HG03571 (cell line): Measurements from ENCODE around the gene HSD17B12.
A peak's percentile ranks its signal among the peaks of the same experiment; 100 is the strongest.

Experiments used
- ATAC-seq: cut with Tn5 transposase; IDR thresholded peaks from one replicate; pipeline ENCODE4 v1.9.1; 2021; ENCODE audit not compliant: unreplicated experiment

Gene HSD17B12

DNA sequence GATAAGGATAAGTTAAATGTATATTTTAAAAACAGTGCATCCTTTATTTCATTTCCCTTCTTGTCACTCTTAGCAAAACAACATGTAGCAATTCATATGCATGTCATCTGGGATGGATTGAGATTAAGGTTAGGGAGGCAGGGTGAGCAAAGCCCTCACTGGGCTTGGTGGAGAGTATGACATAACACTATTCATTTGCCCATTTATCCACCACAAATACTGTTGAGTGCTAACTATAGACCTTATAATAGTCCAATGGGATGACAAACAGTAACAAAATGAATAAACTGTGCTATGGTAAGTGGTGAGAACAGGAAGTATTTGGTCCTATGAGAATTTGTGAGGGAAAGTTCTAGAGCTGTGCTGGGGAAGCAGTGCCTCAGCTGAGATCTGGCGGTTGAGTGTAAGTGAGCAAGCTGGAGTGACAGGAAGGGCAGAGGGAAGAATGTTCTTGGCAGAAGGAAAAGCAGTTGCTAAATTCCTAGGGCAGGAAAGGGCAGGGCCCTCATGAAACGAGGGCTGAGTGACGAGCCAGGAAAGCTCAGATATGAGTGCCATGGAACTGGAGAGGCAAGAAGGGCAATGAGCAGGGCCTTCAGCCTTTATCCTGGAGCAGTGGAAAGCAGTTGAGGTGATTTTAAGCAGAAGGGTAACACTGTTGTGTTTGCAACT is 6.7 kb downstream of the HSD17B12 start:
- ATAC-seq = no peak

DNA sequence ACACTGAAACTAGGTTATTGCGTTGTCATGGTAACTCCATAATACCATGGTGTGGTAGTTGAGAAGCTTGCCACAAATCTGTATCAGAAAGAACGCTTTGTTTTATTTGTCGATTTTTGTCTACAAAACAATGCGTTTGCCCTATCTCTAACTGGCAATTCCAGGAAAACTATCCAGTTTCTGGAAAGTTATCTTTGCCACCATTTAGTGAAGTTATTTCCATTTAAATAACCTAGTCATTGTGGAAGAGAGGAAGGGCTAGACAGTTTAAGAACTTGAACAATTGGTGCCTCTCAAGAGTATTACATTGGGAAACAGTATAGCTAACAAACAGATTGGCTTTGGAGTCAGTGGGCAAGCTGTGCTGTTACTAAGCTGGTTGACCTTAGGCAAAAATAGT is 7.9 kb downstream of the HSD17B12 start:
- ATAC-seq = no peak

DNA sequence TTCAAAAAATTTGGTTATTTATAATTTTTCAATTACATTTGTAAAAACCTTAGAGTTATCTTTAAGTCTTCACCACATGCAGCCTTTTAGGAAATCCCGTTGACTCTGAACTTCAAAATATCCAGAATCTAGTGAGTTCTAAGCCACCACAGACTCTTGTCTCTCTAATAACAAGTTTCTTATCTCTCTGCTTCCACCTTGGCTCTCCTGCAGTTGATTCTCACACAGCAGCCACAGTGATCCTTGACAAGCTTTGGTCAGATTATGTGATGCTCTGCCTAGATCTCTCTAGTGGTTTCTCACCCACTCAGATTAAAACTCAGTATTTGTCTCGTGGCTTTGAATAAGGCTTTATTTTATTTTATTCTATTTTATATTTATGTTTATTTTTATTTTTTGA is 8.6 kb downstream of the HSD17B12 start:
- no peak for ATAC-seq

DNA sequence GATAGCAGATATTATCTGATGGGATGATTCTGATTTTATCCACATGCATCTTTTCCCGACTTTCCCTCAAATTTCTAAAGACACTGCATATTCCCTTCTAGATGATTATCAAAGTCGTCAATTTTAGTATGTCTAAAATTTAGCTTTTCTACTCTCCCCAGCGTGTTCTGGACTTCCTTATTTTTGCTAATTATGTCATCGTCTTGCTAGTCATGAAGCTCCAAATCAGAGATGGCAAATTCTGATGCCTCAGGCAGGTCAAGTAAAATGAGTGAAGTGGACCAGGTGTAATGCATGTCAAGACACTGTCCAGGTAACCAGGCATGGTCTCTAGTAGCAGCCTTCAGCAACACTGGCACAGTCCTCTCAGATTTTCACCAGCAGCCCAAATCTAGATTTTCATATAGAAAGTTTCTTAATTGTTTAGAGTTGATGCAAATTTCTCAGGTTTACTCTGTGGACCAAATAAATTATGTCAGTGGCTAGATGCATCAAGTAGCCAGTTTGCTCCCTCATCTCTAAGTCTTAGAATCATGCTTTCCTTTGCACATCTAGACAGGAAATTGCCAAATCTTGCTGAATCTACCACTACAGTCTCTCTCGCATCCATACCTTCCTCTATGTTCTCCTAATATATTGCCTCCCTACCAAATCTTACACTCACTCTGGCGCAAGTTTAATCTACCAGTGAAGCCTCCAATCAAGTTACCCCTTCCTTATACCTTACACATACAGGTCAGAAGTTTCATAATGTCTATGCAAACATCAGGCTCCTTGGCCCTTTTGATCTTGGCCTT is 10.6 kb downstream of the HSD17B12 start:
- ATAC-seq = no peak

DNA sequence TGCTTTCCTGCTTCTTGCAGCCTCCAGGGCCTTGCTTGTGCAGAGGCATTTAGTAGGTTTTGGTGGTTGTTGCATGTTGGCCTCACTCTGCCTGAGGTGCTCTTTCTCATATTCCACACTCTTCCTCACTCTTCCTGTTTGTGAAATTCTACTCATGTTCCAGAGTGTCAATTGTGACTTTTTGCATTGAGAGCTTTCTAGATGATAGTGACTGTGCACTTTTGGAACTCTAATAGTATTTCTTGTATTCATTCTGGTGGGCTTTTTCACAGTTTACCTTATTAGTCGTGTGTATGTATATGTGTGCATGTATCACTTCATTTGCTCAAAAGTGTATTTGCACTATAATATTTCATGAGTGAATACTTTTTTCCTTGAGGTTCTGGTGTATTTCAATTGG is 11.3 kb downstream of the HSD17B12 start:
- no peak for ATAC-seq

DNA sequence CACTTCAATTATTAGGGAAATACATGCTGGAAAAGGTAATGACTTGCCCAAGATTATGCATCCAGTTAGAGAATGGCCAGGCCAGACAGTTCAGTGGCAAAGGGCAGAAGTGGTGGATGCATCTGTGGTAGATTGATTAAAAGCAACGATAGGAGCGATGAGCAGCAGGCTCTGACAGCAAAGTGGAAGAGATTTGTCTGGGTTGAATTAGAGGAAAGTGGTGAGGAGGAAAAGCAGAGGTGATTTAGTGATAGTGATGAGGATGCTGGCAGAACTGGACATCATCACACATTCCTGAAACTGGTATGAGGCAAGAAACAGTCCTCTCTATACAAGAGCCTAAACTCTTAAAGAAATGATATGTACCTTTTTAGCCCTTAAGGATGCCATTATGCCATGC is 12.5 kb downstream of the HSD17B12 start:
- no peak for ATAC-seq

DNA sequence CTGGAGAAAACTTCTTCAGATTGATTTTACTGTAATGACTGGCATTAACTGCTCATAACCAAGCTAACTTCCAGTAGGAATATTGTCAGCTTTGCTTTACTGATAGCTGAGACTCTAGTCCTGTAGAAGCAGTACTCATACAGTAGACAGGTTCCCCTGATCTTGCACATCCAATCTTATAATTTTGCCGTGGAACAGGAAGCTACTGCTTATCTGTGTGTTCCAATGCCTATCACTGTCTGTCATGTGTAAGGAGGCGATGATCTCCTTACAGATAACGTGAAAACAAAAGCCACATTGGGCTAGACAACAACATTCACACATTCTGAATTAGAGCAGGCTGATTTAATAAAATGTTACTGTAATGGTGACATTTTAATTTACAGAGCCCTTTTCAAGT is 13.2 kb downstream of the HSD17B12 start:
- ATAC-seq = no peak

DNA sequence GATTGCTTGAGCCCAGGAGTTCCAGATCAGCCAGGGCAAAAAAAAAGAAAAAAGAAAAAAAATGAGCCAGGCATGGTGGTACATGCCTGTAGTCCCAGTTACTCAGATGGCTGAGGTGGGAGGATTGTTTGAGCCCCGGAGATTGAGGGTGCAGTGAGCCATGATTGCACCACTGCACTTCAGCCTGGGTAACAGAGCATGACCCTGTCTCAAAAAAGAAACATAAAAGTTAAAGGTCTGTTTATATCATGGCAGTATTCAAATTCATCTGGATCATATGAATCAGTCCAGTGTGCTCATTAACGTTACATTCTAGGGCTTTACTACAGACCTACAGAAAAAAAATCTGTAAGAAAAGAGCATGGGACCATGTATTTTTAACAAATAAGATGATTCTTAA is 13.9 kb downstream of the HSD17B12 start:
- ATAC-seq = peak; percentile 68

DNA sequence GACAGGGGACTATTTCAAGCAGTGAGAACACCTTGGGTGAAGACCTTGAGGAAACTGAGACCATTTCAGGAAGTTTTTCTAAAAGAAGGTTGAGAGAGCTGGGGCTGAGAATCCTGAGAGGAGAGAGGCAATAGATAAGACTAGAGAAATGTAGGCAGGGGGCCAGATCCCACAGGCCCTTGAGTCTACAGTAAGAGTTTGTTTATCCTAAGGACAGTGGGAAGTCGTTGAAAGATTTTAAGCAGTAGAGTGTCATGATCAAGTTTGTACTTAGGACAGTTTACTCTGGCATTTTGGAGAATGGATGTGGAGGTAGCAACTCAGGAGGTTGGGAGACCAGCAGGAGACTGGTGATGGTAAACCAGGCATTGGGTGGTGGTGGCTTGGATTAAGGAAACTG is 17.1 kb downstream of the HSD17B12 start:
- no peak for ATAC-seq

DNA sequence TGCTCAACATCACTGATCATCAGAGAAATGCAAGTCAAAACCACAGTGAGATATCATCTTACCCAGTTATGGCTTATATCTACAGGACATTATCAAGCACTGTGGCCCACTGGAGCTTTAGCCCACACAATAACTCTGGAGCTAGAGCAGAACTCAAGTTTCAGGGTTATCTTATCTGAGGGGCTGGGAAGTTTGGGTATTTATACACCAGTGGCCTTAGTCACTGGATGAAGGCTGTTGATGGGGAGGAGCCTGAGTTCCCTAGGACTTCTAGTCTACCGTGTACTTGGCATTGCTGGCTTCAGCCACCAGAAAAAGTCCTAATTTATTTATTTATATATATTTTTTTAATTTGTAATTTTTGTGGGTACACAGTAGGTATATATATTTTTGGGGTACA is 19.3 kb downstream of the HSD17B12 start:
- ATAC-seq = no peak

DNA sequence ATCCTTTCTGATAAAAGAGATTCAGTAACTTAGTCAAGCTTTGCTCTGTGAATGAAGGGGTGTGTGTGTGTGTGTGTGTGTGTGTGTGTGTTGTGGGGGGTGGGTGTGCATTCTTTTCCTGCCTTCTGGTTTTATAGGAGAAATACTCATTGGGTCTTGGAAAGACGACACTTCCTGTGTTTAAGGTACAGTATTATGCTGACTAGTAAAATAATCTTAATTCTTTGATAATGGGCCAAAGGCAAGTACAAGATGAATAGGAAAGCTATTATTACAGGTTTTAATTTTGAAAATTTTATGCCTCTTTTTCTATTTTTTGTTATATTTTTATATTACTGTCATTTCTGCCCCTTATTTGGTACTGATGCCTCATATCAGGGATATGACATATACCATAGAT is 26.1 kb downstream of the HSD17B12 start:
- no peak for ATAC-seq

DNA sequence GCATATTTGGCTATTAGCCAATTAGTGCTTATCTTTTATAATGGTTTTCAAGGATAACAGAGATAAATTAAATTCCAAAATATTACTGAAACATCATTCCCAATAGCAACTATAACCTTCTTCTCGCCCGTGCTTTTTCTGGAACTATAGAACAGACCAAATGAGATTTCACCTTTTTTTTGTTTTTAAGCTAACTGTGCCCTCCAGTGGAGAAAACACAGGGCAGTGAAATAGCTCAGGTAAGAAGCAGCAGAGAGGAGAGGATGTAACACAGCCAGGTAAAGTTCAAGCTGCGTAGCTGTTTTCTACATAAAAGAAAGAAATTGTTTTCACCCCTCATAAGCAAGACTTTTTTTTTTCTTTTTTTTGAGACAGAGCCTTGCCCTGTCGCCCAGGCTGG is 28.2 kb downstream of the HSD17B12 start:
- no peak for ATAC-seq

DNA sequence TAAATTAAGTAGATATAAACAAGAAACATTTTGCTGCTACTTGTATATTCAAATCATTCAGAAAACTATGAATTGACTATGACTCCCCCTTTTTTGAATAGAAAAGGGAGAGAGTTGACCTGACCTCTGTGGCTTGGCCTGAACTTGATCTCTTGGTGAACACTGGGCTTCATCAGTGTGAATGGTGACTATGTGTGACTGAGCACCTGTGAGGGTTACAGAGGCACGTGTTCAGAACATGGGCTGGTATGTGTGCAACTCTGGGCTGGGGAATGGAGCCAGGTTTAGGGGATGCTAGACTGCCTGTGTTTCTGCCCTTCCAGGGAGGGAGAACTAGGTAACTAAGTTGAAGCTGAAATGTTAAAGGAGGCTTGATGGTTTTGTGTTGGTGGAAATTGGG is 29.2 kb downstream of the HSD17B12 start:
- ATAC-seq = no peak

DNA sequence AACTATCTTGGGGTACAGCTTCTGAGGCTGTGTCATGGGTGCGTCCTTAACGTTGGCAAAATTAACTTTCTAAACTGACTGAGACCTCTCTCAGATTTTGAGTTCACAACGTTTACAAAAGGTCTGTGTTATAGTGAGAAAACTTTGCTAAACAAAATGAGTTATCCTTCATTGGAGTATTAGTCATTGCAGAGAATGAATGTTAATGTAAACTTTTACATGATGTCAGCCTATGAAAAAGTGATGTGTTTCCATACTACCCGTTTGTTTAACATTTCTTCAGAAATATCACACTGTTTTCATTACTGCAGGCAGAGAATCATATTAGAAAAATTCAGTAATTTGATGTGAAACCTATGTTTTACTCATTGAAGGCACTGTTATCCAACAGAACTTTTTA is 32.1 kb downstream of the HSD17B12 start:
- no peak for ATAC-seq

DNA sequence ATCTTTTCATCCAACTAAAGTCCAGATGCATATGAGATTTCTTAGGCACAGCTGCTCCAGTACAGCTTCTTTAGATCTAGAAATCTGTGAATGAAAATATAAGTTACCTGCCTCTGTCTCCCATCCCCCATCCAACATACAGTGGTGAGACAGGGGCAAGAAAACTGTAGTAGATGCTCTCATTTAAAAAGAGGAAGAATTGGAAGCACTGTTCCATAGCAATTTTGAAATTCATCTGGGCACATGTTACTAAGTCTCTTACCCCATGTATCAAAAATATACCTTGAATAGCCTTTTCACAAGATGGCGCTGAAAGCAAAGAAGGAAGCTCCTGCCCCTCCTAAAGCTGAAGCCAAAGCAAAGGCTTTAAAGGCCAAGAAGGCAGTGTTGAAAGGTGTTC is 37.8 kb downstream of the HSD17B12 start:
- ATAC-seq = no peak

DNA sequence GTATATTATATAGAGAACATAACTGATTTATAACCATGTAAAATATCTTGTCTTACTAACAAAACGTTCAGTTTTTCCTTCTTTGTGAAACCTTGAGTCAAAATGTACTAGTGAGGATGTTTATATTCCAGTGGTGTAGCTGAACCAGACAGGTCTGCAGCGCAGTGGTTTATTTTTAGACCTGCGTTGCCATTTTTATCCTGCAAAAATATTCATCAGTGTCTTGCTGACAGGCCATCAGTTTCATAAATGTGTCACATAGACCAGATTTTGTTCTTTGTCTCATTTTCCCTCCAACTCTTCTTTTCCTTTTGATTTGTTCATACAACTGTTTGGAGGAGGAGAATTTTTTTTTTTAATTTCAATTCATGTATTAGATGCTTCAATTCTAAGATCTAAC is 43.1 kb downstream of the HSD17B12 start:
- no peak for ATAC-seq

DNA sequence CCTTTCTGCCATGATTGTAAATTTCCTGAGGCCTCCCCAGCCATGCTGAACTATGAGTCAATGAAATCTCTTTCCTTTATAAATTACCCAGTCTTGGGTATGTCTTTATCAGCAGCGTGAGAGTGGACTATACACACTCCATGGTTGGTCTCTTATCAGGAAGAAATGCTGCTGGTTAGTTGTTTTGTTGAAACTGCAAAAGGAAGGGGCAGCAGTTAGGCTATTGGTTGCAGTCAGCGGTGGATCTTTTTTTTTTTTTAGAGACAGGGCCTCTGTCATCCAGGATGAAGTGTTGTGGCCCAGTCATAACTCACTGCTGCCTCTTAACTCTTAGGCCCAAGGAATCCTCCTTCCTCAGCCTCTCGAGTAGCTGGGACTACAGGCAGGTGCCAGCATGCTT is 51.7 kb downstream of the HSD17B12 start:
- no peak for ATAC-seq

DNA sequence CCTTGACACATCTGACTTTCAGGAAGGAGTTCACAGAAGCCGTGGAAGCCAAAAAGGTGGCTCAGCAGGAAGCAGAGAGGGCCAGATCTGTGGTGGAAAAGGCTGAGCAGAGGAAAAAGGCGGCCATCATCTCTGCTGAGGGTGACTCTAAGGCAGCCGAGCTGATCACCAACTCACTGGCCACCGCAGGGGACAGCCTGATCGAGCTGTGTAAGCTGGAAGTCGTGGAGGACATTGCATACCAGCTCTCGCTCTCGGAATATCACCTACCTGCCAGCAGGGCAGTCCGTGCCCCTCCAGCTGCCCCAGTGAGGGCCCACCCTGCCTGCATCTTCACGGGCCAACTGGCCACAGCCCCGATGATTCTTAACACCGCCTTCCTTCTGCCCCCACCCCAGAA is 53.7 kb downstream of the HSD17B12 start:
- ATAC-seq = no peak

DNA sequence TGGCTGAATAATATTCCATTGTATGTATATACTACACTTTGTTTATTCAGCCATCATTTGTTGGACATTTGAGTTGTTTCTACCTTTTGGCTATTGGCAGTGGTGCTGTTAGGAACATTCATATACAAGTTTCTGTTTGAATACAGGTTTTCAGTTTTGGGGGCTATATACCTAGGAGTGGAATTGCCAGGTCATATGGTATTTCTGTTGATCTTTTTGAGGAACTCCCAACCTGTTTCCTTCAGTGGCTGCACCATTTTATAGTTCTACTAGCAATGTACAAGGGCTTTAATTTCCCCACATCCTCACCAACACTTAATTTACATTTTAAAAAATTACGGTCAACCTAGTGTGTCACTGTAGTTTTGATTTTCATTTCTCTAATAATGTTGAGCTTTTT is 54.6 kb downstream of the HSD17B12 start:
- no peak for ATAC-seq

DNA sequence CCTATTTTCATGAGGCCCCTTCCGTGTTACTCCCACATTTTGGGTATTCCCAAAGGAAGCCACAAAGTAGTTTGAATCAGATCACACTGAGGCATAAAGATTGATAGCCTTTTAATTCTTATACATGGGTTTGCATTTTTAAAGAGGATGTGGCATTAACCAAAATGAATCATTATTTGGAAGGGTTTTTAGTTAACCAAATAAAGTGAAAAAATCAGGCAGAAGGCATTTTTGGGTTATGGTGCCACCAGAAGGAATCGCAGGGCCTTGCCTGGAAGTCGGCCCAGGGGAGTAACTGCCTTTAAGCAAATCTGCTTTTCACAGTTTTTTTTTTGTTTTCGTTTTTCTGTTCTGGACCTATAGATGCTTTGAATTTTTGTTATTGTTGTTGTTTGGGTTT is 55.4 kb downstream of the HSD17B12 start:
- no peak for ATAC-seq

DNA sequence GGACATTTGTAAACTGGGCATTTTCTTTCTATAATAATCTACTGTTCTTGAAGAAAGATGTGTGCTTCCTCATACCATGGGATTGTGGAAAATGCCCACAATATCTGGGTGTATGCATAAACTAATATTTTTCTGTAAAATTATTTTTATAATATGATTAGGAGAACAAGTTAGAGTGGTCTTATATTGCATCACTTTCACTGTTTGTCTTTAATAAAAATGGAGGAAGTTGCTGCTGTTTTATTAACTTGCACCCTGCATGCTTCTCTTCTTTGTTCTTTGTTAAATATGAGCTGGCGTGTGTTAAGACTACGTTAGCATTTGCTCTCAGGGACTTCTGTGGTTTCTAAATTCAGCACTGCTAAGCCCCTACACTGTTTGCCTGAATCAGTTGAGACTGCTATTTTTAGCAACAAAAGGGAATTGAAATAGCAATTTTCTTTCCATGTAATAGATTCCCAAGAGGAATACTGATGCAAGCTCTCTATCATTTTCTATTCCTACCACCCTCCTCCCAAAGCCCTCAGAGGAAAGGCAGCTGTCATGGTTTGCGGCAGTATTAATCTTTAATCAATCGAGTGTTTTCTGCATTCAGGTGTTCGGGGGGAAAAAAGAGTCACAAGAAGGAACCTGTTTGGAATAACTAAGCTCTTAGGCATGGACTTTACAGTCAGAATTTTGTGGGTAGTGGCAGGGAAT is 56.1 kb downstream of the HSD17B12 start:
- no peak for ATAC-seq

DNA sequence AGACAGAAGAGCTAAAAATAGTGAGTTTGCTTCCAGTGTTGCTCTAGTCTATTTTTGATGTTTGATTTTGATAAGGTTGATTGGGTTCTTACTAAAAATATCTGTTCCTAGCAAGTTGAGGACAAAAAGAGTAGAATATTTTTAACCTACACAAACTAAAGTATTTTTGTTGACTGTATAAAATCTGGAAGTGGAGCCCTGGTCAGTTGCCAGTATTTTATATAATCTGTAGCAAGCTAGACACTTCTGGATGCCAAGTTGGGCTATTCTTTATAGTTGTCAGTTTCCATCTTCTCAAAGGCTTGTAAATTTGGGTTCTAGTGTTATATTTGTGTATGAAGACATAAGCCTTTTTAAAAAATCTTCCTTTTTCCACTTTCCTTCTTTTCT is 56.7 kb downstream of the HSD17B12 start:
- no peak for ATAC-seq
